GM12892 (cell line): Measurements from ENCODE around the gene LZIC.

ENCODE experiments used
- POLR2A ChIP-seq: IDR thresholded peaks from 2 replicates; pipeline ENCODE4 v1.6.1; 2011; ENCODE audit warnings: low read depth, low read length, control low read depth
- POLR2AphosphoS5 ChIP-seq: IDR thresholded peaks from 2 replicates; pipeline ENCODE4 v1.6.1; 2011; ENCODE audit warnings: low read depth, low read length, control low read depth

- TF ChIP-seq POLR2AphosphoS5 (no peak), POLR2A (no peak)
These were observed 36.7 kb downstream of the LZIC start for GRCh38 chr1:9906466-9906865.
